ENCODE results near the gene ALOX12B. TPM values are rescaled to one million over a fixed set of nuclear protein-coding genes. Genes with fewer than 3 reads are reported as not detected.

ALOX12B gene
- total and polyA plus RNA-seq, 2 experiments from 2014 or later: 0.16 to 1.4 TPM

DNA sequence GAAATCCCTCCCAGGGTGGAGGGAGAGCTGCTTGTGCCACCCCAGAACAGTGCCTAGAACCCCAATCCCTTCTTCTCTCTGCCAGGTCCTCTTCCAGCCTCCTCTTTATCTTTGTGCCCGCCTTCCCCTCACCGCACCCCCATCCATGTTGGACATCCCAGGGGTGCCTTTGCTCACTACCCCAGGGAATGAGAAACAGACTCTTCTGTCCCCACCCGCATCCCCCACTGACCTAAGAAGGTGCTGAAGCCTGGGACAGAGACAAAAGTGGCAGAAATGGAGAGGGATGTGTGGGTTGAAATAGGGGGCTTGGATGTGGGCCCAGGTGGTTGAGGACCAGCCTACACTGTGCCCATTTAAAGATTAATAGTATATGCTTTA lies 31.7 kb downstream of the ALOX12B start:
- H3K9me2 ChIP-seq (ENCODE audit: insufficient read depth): no peaks in the 10 kb centered on the region
- TF ChIP-seq JUNB (IDR thresholded peaks at IDR 0.05; ENCODE audit: unreplicated experiment) (no peak), EZH2phosphoT487 (IDR thresholded peaks at IDR 0.05; ENCODE audit: unreplicated experiment) (no peak), CREB1 (CRISPR knock-in tag; IDR thresholded peaks at IDR 0.05; ENCODE audit: low read depth) (no peak), STAT1 (IDR thresholded peaks at IDR 0.05; ENCODE audit: unreplicated experiment) (no peak), EZH2 (IDR thresholded peaks at IDR 0.05; ENCODE audit: low read depth, unreplicated experiment) (no peak), ZNF114 (CRISPR knock-in tag; IDR thresholded peaks at IDR 0.05) (no peak), ZNF331 (CRISPR knock-in tag; IDR thresholded peaks at IDR 0.05; ENCODE audit: low read depth) (no peak), REST (IDR thresholded peaks at IDR 0.05; ENCODE audit: unreplicated experiment) (no peak), NANOG (IDR thresholded peaks at IDR 0.05; ENCODE audit: borderline replicate concordance) (no peak), POLR2AphosphoS5 (IDR thresholded peaks at IDR 0.05; ENCODE audit: low read depth) (no peak)
- TF ChIP-seq, protein P1, sequence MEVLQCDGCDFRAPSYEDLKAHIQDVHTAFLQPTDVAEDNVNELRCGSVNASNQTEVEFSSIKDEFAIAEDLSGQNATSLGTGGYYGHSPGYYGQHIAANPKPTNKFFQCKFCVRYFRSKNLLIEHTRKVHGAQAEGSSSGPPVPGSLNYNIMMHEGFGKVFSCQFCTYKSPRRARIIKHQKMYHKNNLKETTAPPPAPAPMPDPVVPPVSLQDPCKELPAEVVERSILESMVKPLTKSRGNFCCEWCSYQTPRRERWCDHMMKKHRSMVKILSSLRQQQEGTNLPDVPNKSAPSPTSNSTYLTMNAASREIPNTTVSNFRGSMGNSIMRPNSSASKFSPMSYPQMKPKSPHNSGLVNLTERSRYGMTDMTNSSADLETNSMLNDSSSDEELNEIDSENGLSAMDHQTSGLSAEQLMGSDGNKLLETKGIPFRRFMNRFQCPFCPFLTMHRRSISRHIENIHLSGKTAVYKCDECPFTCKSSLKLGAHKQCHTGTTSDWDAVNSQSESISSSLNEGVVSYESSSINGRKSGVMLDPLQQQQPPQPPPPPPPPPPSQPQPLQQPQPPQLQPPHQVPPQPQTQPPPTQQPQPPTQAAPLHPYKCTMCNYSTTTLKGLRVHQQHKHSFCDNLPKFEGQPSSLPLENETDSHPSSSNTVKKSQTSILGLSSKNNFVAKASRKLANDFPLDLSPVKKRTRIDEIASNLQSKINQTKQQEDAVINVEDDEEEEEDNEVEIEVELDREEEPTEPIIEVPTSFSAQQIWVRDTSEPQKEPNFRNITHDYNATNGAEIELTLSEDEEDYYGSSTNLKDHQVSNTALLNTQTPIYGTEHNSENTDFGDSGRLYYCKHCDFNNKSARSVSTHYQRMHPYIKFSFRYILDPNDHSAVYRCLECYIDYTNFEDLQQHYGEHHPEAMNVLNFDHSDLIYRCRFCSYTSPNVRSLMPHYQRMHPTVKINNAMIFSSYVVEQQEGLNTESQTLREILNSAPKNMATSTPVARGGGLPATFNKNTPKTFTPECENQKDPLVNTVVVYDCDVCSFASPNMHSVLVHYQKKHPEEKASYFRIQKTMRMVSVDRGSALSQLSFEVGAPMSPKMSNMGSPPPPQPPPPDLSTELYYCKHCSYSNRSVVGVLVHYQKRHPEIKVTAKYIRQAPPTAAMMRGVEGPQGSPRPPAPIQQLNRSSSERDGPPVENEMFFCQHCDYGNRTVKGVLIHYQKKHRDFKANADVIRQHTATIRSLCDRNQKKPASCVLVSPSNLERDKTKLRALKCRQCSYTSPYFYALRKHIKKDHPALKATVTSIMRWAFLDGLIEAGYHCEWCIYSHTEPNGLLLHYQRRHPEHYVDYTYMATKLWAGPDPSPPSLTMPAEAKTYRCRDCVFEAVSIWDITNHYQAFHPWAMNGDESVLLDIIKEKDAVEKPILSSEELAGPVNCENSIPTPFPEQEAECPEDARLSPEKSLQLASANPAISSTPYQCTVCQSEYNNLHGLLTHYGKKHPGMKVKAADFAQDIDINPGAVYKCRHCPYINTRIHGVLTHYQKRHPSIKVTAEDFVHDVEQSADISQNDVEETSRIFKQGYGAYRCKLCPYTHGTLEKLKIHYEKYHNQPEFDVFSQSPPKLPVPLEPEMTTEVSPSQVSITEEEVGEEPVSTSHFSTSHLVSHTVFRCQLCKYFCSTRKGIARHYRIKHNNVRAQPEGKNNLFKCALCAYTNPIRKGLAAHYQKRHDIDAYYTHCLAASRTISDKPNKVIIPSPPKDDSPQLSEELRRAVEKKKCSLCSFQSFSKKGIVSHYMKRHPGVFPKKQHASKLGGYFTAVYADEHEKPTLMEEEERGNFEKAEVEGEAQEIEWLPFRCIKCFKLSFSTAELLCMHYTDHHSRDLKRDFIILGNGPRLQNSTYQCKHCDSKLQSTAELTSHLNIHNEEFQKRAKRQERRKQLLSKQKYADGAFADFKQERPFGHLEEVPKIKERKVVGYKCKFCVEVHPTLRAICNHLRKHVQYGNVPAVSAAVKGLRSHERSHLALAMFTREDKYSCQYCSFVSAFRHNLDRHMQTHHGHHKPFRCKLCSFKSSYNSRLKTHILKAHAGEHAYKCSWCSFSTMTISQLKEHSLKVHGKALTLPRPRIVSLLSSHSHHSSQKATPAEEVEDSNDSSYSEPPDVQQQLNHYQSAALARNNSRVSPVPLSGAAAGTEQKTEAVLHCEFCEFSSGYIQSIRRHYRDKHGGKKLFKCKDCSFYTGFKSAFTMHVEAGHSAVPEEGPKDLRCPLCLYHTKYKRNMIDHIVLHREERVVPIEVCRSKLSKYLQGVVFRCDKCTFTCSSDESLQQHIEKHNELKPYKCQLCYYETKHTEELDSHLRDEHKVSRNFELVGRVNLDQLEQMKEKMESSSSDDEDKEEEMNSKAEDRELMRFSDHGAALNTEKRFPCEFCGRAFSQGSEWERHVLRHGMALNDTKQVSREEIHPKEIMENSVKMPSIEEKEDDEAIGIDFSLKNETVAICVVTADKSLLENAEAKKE (CRISPR knock-in tag; IDR thresholded peaks at IDR 0.05): no peak
- TF ChIP-seq, protein P2, sequence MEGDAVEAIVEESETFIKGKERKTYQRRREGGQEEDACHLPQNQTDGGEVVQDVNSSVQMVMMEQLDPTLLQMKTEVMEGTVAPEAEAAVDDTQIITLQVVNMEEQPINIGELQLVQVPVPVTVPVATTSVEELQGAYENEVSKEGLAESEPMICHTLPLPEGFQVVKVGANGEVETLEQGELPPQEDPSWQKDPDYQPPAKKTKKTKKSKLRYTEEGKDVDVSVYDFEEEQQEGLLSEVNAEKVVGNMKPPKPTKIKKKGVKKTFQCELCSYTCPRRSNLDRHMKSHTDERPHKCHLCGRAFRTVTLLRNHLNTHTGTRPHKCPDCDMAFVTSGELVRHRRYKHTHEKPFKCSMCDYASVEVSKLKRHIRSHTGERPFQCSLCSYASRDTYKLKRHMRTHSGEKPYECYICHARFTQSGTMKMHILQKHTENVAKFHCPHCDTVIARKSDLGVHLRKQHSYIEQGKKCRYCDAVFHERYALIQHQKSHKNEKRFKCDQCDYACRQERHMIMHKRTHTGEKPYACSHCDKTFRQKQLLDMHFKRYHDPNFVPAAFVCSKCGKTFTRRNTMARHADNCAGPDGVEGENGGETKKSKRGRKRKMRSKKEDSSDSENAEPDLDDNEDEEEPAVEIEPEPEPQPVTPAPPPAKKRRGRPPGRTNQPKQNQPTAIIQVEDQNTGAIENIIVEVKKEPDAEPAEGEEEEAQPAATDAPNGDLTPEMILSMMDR (conservative IDR thresholded peaks at IDR 0.05; ENCODE audit: low read depth in 2 of 2): no peak
- TF ChIP-seq, protein P3, sequence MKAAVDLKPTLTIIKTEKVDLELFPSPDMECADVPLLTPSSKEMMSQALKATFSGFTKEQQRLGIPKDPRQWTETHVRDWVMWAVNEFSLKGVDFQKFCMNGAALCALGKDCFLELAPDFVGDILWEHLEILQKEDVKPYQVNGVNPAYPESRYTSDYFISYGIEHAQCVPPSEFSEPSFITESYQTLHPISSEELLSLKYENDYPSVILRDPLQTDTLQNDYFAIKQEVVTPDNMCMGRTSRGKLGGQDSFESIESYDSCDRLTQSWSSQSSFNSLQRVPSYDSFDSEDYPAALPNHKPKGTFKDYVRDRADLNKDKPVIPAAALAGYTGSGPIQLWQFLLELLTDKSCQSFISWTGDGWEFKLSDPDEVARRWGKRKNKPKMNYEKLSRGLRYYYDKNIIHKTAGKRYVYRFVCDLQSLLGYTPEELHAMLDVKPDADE (IDR thresholded peaks at IDR 0.05): no peak
- DNase-seq (ENCODE audit: low spot score) (no peak), ATAC-seq (no peak)
- no peaks in the 10 kb centered on the region for H3K36me3 ChIP-seq (ENCODE audit: insufficient read depth)
- no peaks in the 10 kb centered on the region for H3F3A ChIP-seq (replicated peaks; ENCODE audit: low read depth)
- H3K79me2 ChIP-seq (replicated peaks; ENCODE audit: insufficient read depth): no peaks in the 10 kb centered on the region
- no peaks in the 10 kb centered on the region for H4K20me1 ChIP-seq (replicated peaks; ENCODE audit: insufficient read depth)
- H3K27me3 Mint-ChIP-seq (ENCODE audit: insufficient read depth, low read depth, poor library complexity): peaks cover 6% of the 10 kb centered on the region
- H3K27ac Mint-ChIP-seq: no peak overlapping the region
- H3K4me3 ChIP-seq: no peak overlapping the region
- H3K4me3 Mint-ChIP-seq: no peak overlapping the region
- H3K27ac ChIP-seq (ENCODE audit: low read depth): no peak overlapping the region
- no peaks in the 10 kb centered on the region for H3K36me3 Mint-ChIP-seq (ENCODE audit: low read depth)
- no peak overlapping the region; the same call in 1 of the 2 replicates for H2AFZ ChIP-seq
- no peak overlapping the region for H3K4me2 ChIP-seq
- no peaks in the 10 kb centered on the region for H3K9me3 Mint-ChIP-seq
- H3K27me3 ChIP-seq (ENCODE audit: insufficient read depth): peaks cover 32% of the 10 kb centered on the region
- peaks cover 8% of the 10 kb centered on the region for H3K4me1 ChIP-seq (ENCODE audit: insufficient read depth)
- peaks cover 7% of the 10 kb centered on the region for H3K4me1 Mint-ChIP-seq

All from GM23338 (cell line).